IMR-90 (cell line): ENCODE results near the gene SORBS1. TPM values are rescaled to one million over a fixed set of nuclear protein-coding genes. Genes with fewer than 3 reads are reported as not detected.

Experiments
- ATAC-seq: fragments of 200-7000 bp; cut with Tn5 transposase; 2 replicates; pipeline ENCODE4 v1.9.1; 2020; ENCODE audit warnings: low read depth, mild to moderate bottlenecking, moderate library complexity
- BruUV-seq: library from RNA; stranded (reverse); fragments of 400-500 nt; replicated peaks from 2 replicates; lab custom pipeline; 2021; lab: Mats Ljungman, UMichigan
- CTCF ChIA-PET: fragments of 300-600 bp; formaldehyde crosslinking; extraction: SDS; loops from one replicate; lab custom pipeline; 2021; ENCODE audit warnings: antibody characterized with exemption; lab: Yijun Ruan, JAX
- POLR2A ChIA-PET: fragments of 300-600 bp; sonication (Branson Sonifier 250); formaldehyde crosslinking; loops from one replicate; lab custom pipeline; 2022; ENCODE audit warnings: antibody characterized with exemption; ENCODE audit not compliant: unreplicated experiment; lab: Charles Lee
- DNase-seq: peaks from one replicate; pipeline ENCODE4 v3.0.0; 2013
- H2AFZ ChIP-seq: replicated peaks from 2 replicates; pipeline ENCODE3; 2013; ENCODE audit warnings: low read length, mild to moderate bottlenecking; ENCODE audit not compliant: poor library complexity
- H2AK5ac ChIP-seq: 2 replicates; pipeline ENCODE4 v1.6.1; 2013; ENCODE audit warnings: low read depth, low read length, inconsistent platforms
- H2AK9ac ChIP-seq: replicated peaks from 2 replicates; pipeline ENCODE3; 2013; ENCODE audit warnings: mild to moderate bottlenecking, low read depth, low read length, moderate library complexity; ENCODE audit not compliant: poor library complexity
- H2BK120ac ChIP-seq: 2 replicates; pipeline ENCODE4 v1.6.1; 2013; ENCODE audit warnings: low read depth, low read length, inconsistent platforms
- H2BK15ac ChIP-seq: 3 replicates; pipeline ENCODE4 v1.6.1; 2013; ENCODE audit warnings: low read depth, low read length, inconsistent platforms
- H2BK20ac ChIP-seq: 2 replicates; pipeline ENCODE4 v1.6.1; 2013; ENCODE audit warnings: low read depth, mild to moderate bottlenecking, inconsistent platforms, low read length, moderate library complexity
- H2BK5ac ChIP-seq: 2 replicates; pipeline ENCODE4 v1.6.1; 2013; ENCODE audit warnings: mild to moderate bottlenecking, low read depth, low read length, inconsistent platforms; ENCODE audit not compliant: poor library complexity, severe bottlenecking
- H3K14ac ChIP-seq: replicated peaks from 2 replicates; pipeline ENCODE4 v1.6.1; 2013; ENCODE audit warnings: low read depth, low read length, inconsistent platforms
- H3K18ac ChIP-seq: 2 replicates; pipeline ENCODE4 v1.6.1; 2013; ENCODE audit warnings: low read depth, low read length, control low read depth
- H3K23ac ChIP-seq: 2 replicates; pipeline ENCODE4 v1.6.1; 2013; ENCODE audit warnings: low read depth, low read length, inconsistent platforms
- H3K27ac ChIP-seq: 2 replicates; pipeline ENCODE4 v1.5.1; 2013; ENCODE audit warnings: mild to moderate bottlenecking, control low read depth, low read length; ENCODE audit not compliant: insufficient read depth
- H3K27me3 ChIP-seq: 2 replicates; pipeline ENCODE4 v1.6.1; 2013; ENCODE audit warnings: low read length; ENCODE audit not compliant: control insufficient read depth, insufficient read depth
- H3K36me3 ChIP-seq: 2 replicates; pipeline ENCODE4 v1.6.1; 2013; ENCODE audit warnings: low read length, mixed read lengths; ENCODE audit not compliant: control insufficient read depth, insufficient read depth
- H3K4ac ChIP-seq: 2 replicates; pipeline ENCODE4 v1.6.1; 2013; ENCODE audit warnings: low read depth, low read length, inconsistent platforms
- H3K4me1 ChIP-seq: 2 replicates; pipeline ENCODE4 v1.6.1; 2013; ENCODE audit warnings: low read length, mixed read lengths; ENCODE audit not compliant: control insufficient read depth, insufficient read depth
- H3K4me2 ChIP-seq: 2 replicates; pipeline ENCODE4 v1.6.1; 2013; ENCODE audit warnings: low read depth, mild to moderate bottlenecking, control low read depth, low read length, moderate library complexity
- H3K4me3 ChIP-seq: 2 replicates; pipeline ENCODE4 v1.5.1; 2013; ENCODE audit warnings: low read depth, mild to moderate bottlenecking, control low read depth, low read length, moderate library complexity; ENCODE audit not compliant: insufficient read depth
- H3K56ac ChIP-seq: 2 replicates; pipeline ENCODE4 v1.6.1; 2013; ENCODE audit warnings: low read length, inconsistent platforms; ENCODE audit not compliant: insufficient read depth; ENCODE audit errors: extremely low read depth
- H3K79me1 ChIP-seq, 2 experiments: 2 replicates each; pipeline ENCODE4 v1.6.1; 2013; ENCODE audit warnings: low read length in 2 of 2, inconsistent platforms in 1 of 2, low read depth in 1 of 2
- H3K9ac ChIP-seq: 2 replicates; pipeline ENCODE4 v1.6.1; 2013; ENCODE audit warnings: low read depth, low read length, control low read depth
- H3K9me1 ChIP-seq: 2 replicates; pipeline ENCODE4 v1.6.1; 2013; ENCODE audit warnings: low read length, inconsistent platforms; ENCODE audit not compliant: insufficient read depth
- H3K9me3 ChIP-seq: 2 replicates; pipeline ENCODE4 v1.6.1; 2013; ENCODE audit warnings: low read length; ENCODE audit not compliant: control insufficient read depth, insufficient read depth
- H4K20me1 ChIP-seq: 2 replicates; pipeline ENCODE4 v1.6.1; 2013; ENCODE audit warnings: low read length, inconsistent platforms; ENCODE audit not compliant: insufficient read depth
- H4K5ac ChIP-seq: 2 replicates; pipeline ENCODE4 v1.6.1; 2013; ENCODE audit warnings: mild to moderate bottlenecking, low read depth, low read length, control low read depth
- H4K8ac ChIP-seq, 2 experiments: 2 replicates each; pipeline ENCODE4 v1.6.1; 2013; ENCODE audit warnings: low read depth in 2 of 2, low read length in 2 of 2, control low read depth in 1 of 2, inconsistent platforms in 1 of 2
- H4K91ac ChIP-seq: 2 replicates; pipeline ENCODE4 v1.6.1; 2013; ENCODE audit warnings: low read depth, low read length, inconsistent platforms; ENCODE audit not compliant: insufficient read depth
- CEBPB ChIP-seq: IDR thresholded peaks from 2 replicates; pipeline ENCODE4 v1.6.1; 2012; ENCODE audit warnings: low read depth, low read length, improper control_type of control experiment
- MXI1 ChIP-seq: IDR thresholded peaks from 2 replicates; pipeline ENCODE4 v1.6.1; 2012; ENCODE audit warnings: low read depth, mild to moderate bottlenecking, low read length, moderate library complexity, borderline replicate concordance
- RAD21 ChIP-seq: IDR thresholded peaks from 2 replicates; pipeline ENCODE4 v1.6.1; 2012; ENCODE audit warnings: low read length, improper control_type of control experiment
- WGBS, 2 experiments: methylation state at CpG; one replicate each; pipeline versions ENCODE4 v1.1.5 to v1.1.7; 2013; ENCODE audit warnings: missing lambda C conversion rate in 2 of 2; ENCODE audit not compliant: insufficient read length in 1 of 2; ENCODE audit errors: extremely low coverage in 2 of 2; 5-methylcytosine and 5-hydroxymethylcytosine counted together
- dilution Hi-C: fragments of 300-500 bp; cut with HindIII; formaldehyde crosslinking; loops from one replicate; pipeline ENCODE4 v1.14.3; 2018; ENCODE audit warnings: low sequenced_read_pairs; ENCODE audit not compliant: unreplicated experiment
- in situ Hi-C: fragments of 300-500 bp; cut with MboI; formaldehyde crosslinking; loops from 3 replicates; pipeline ENCODE4 v1.14.3; 2019; ENCODE audit warnings: low sequenced_read_pairs, inconsistent platforms, mixed read lengths
- intact Hi-C: fragments of 100-400 bp; cut with micrococcal nuclease; formaldehyde crosslinking; loops from 2 replicates; pipeline ENCODE4 v1.10.0; 2022
- polyA plus RNA-seq, 3 experiments: library from polyadenylated mRNA; depleted of rRNA; stranded (reverse); fragments of >200 nt; gene quantifications; 2 replicates each; pipeline ENCODE4 v1.2.3, GENCODE V29; 2012; ENCODE audit warnings: low replicate concordance in 1 of 3
- total RNA-seq: library from RNA; depleted of rRNA; stranded (reverse); fragments of >200 nt; gene quantifications from 2 replicates; pipeline ENCODE4 v1.2.3, GENCODE V29; 2012
- TF ChIP-seq, protein P1 (sequence below): fragments of 150-350 bp; IDR thresholded peaks from 2 replicates; pipeline ENCODE4 v1.6.1; 2016; ENCODE audit warnings: low read depth, mild to moderate bottlenecking, low read length, moderate library complexity, borderline replicate concordance

Gene SORBS1
- total and polyA plus RNA-seq, 2 of the 4 experiments (the other 2 are of a cell fraction): 0.18 to 0.32 TPM

DNA sequence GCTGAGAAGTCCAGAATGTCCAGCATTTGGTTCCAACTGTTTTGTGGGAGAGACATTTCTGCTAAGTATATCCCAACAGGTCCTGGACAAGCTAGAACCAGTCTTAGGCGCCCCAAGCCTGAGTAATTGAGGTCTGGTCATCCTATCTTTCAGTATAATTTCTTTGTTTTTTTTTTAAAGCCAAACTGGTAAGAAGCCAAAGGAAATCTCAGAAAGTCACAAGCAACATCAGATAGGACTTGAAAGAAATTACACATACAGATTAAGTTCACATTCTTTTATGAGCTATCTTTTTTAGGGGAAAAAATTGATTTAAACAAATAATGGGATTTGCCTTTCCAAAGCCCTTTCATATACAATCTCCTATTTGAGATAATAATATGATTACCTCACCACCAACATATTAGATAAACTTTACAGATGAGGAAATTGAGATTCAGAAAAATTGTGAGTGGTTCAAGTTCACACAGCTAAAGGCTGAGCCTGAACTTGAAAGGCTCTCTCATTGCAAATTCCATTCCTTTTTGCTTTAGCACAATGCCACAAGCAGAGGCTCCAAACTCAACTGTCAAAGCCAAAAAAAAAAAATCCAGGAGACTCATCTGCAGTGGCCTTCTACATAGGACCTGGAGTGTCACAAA, 285.3 kb downstream of the SORBS1 start:
- Histone ChIP-seq H2BK15ac (peak overlapping the region; percentile 9; the same call in 1 of the 3 replicates), H3K14ac (peak overlapping the region; percentile 73; the same call in 1 of the 2 replicates), H2AFZ (no peak overlapping the region), H3K9ac (peak overlapping the region; percentile 63), H3K4me3 (no peak overlapping the region), H3K9me3 (no peaks in the 10 kb centered on the region), H2AK9ac (no peak overlapping the region), H2BK120ac (peak overlapping the region; percentile 48), H4K91ac (no peak overlapping the region), H4K5ac (peak overlapping the region; percentile 76), H3K9me1 (peaks cover 22% of the 10 kb centered on the region), H3K4me1 (peaks cover 36% of the 10 kb centered on the region), H2BK20ac (peak overlapping the region; percentile 2; the same call in 1 of the 2 replicates), H2BK5ac (peak overlapping the region; percentile 79), H4K20me1 (peaks cover 66% of the 10 kb centered on the region), H3K27ac (peak overlapping the region; percentile 98; the same call in 1 of the 2 replicates), H3K4me2 (peak overlapping the region; percentile 38), H3K4ac (peak overlapping the region; percentile 48), H3K36me3 (peaks cover 4% of the 10 kb centered on the region), H2AK5ac (peak overlapping the region; percentile 81; the same call in 1 of the 2 replicates), H3K56ac (no peak overlapping the region), H3K27me3 (no peaks in the 10 kb centered on the region), H3K23ac (no peak overlapping the region), H3K79me1 (peaks cover 19 to 72% of the 10 kb centered on the region in 2 experiments), H4K8ac (peak overlapping the region in 1 of 2 experiments; percentile 41; a peak in 2 of 4 replicates), H3K18ac (peak overlapping the region; percentile 86)
- ChIA-PET CTCF (interaction anchor here (0.6 to 1.5 kb wide), 2 partner anchors 12 to 87 kb away, joined by 5 to 6 read pairs; no protein-coding TSS in a partner anchor), POLR2A (no interaction called here)
- intact Hi-C loops (loop anchor here (5.0 kb wide), 1 partner anchor 86 kb away; no protein-coding TSS in a partner anchor), in situ Hi-C loops (no loop called here), dilution Hi-C loops (no loop called here)
- peak; percentile 9 for ATAC-seq
- no CpG with 5 or more reads among the region's 1 CpG for WGBS, 2 experiments
- DNase-seq: peak; percentile 83
- no TSS peak for BruUV-seq
- TF ChIP-seq, protein P1, sequence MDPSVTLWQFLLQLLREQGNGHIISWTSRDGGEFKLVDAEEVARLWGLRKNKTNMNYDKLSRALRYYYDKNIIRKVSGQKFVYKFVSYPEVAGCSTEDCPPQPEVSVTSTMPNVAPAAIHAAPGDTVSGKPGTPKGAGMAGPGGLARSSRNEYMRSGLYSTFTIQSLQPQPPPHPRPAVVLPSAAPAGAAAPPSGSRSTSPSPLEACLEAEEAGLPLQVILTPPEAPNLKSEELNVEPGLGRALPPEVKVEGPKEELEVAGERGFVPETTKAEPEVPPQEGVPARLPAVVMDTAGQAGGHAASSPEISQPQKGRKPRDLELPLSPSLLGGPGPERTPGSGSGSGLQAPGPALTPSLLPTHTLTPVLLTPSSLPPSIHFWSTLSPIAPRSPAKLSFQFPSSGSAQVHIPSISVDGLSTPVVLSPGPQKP: no peak
- TF ChIP-seq RAD21: no peak
- no peak for TF ChIP-seq MXI1
- TF ChIP-seq CEBPB: peak; percentile 20; the same call in 1 of the 2 replicates
